ENCODE data around the gene CXXC5. TPM values are rescaled to one million over a fixed set of nuclear protein-coding genes. Genes with fewer than 3 reads are reported as not detected.

The CXXC5 gene
- total RNA-seq, 1 donor from 2014 or later: 37.3 TPM

DNA sequence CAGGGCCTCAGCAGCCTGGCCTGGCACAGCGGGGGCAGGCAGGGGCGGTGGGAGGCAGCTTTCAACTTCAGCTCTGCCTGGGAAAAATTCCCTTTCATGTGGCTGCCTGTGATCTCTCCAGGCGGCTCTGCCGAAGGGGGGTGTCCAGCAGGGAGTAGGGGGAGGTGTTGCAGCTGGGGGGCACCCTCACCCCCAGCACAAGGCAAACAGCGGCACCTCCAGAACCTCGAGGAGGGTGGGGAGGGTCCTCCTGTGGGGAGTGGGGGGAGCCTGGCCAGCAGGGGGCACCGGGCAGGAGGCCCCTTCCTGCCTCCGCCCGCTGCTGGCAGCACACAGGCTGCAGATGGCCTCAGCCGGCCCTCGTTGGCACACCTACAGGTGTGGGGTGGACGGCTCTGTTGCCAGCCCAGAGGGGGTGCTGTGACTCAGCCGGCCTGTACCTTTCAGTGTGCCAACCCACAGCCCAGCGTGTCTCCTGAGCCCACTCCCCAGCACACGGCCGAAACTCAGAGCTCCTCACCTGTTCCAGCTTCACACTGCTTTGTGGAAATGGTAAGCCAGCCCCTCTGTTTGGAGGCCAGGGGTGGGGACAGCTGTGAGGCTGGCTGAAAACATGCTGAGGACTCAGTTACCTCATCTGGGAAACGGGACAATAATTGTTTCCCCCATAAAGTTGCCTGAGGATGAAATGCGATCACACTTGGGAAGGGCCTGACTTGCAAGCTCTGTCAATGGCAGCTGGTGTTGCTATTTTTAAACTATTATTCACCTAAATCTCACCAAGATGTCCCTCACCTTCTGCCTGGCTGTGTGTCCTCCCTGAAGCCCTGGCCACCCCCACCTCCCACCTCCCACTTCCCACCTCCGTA is 37.0 kb downstream of the CXXC5 start:
- Mint-ChIP-seq H3K4me3 (ENCODE audit: unreplicated experiment) (no peak overlapping the region), H3K27ac (ENCODE audit: unreplicated experiment) (no peak overlapping the region), H3K36me3 (ENCODE audit: low read depth, unreplicated experiment) (peaks cover 10% of the 10 kb centered on the region), H3K4me1 (ENCODE audit: unreplicated experiment) (peaks cover 43% of the 10 kb centered on the region), H3K9me3 (ENCODE audit: unreplicated experiment) (no peaks in the 10 kb centered on the region), H3K27me3 (ENCODE audit: unreplicated experiment) (peaks cover 16% of the 10 kb centered on the region)
- DNase-seq (ENCODE audit: low spot score): no peak
- TF ChIP-seq, protein P1, sequence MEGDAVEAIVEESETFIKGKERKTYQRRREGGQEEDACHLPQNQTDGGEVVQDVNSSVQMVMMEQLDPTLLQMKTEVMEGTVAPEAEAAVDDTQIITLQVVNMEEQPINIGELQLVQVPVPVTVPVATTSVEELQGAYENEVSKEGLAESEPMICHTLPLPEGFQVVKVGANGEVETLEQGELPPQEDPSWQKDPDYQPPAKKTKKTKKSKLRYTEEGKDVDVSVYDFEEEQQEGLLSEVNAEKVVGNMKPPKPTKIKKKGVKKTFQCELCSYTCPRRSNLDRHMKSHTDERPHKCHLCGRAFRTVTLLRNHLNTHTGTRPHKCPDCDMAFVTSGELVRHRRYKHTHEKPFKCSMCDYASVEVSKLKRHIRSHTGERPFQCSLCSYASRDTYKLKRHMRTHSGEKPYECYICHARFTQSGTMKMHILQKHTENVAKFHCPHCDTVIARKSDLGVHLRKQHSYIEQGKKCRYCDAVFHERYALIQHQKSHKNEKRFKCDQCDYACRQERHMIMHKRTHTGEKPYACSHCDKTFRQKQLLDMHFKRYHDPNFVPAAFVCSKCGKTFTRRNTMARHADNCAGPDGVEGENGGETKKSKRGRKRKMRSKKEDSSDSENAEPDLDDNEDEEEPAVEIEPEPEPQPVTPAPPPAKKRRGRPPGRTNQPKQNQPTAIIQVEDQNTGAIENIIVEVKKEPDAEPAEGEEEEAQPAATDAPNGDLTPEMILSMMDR (IDR thresholded peaks at IDR 0.05; ENCODE audit: unreplicated experiment): peak; percentile 20

DNA sequence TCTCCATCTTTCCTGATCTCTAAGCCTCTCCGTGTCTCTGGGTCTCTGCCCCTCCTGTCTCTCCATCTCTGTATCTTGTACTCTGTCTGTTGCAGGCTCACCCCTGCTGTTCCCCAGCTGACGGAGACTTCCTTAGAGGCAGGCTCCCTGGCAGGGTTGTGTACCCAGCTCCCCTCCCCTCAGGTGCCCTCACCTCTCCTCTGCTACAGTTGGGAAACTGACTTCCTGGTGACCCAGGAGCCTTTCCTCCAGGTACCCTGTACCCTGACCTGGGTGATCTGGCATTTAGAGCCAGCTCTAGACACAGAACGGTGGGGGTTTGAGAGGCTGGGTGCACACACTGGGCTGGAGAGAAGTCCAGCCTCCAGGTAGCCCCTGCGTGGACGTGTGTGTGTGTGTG is 37.7 kb downstream of the CXXC5 start:
- no peaks in the 10 kb centered on the region for H3K9me3 Mint-ChIP-seq (ENCODE audit: unreplicated experiment)
- H3K27ac Mint-ChIP-seq (ENCODE audit: unreplicated experiment): peak overlapping the region; percentile 4
- H3K4me1 Mint-ChIP-seq (ENCODE audit: unreplicated experiment): peaks cover 43% of the 10 kb centered on the region
- DNase-seq (ENCODE audit: low spot score): no peak
- H3K4me3 Mint-ChIP-seq (ENCODE audit: unreplicated experiment): no peak overlapping the region
- peaks cover 9% of the 10 kb centered on the region for H3K36me3 Mint-ChIP-seq (ENCODE audit: low read depth, unreplicated experiment)
- H3K27me3 Mint-ChIP-seq (ENCODE audit: unreplicated experiment): peaks cover 16% of the 10 kb centered on the region
- TF ChIP-seq, protein P1 (IDR thresholded peaks at IDR 0.05; ENCODE audit: unreplicated experiment): no peak

DNA sequence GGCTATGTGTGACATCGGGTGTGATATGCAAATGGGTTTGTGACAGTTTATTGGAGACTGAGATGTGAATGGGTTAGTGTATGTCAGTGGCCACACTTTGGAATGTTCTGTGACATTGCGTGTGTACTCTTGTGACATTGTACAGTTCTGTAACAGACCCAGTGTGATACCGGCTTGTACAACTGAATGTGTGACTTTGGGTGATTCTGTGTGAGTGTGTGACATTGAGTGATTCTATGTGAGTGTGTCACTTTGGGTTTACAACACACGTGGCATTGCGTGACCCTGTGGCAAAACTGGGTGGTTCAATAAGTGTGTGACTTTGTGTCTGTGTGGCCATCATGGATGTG is 38.2 kb downstream of the CXXC5 start:
- peaks cover 9% of the 10 kb centered on the region for H3K36me3 Mint-ChIP-seq (ENCODE audit: low read depth, unreplicated experiment)
- no peak overlapping the region for H3K27ac Mint-ChIP-seq (ENCODE audit: unreplicated experiment)
- H3K4me3 Mint-ChIP-seq (ENCODE audit: unreplicated experiment): peak overlapping the region; percentile 14
- H3K9me3 Mint-ChIP-seq (ENCODE audit: unreplicated experiment): no peaks in the 10 kb centered on the region
- TF ChIP-seq, protein P1 (IDR thresholded peaks at IDR 0.05; ENCODE audit: unreplicated experiment): no peak
- no peak for DNase-seq (ENCODE audit: low spot score)
- peaks cover 18% of the 10 kb centered on the region for H3K27me3 Mint-ChIP-seq (ENCODE audit: unreplicated experiment)
- peaks cover 43% of the 10 kb centered on the region for H3K4me1 Mint-ChIP-seq (ENCODE audit: unreplicated experiment)

DNA sequence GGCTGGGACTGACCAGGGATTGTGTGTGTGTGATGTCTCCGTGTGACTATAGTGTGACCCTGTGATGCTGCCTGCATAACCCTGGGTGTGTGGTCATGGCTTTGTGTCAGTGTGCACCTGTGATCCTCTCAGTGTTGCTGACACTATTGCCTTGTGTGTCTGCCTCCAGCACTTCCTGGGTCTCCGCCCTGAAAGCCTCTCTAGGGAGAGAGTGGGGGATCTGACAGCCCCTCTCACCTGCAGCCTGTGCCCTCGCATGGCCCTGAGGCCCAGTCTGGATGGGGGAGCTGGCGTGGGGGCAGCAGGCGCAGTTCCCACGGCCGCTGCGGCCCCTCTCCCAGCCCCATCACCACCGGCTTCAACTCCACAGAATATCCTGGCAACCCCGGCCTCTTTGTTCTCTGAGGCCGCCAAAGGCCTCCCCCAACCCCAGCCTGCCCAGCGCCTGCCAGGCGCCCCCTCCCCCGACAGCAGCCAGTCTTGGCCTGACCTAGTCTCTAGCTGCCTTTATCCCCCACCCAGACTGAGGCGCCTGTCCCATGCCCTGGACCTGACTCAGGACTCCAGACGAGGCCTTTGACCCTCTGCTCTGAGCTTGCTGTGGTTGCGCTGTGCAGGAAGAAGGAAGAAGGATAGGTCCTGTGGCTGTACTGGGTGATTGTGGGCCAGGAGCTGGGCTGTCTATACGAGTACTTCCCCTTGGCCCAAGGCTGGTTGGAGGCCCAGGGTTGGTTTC is 38.7 kb downstream of the CXXC5 start:
- Mint-ChIP-seq H3K36me3 (ENCODE audit: low read depth, unreplicated experiment) (peaks cover 9% of the 10 kb centered on the region), H3K9me3 (ENCODE audit: unreplicated experiment) (no peaks in the 10 kb centered on the region), H3K4me1 (ENCODE audit: unreplicated experiment) (peaks cover 43% of the 10 kb centered on the region), H3K27ac (ENCODE audit: unreplicated experiment) (peak overlapping the region; percentile 84), H3K27me3 (ENCODE audit: unreplicated experiment) (peaks cover 19% of the 10 kb centered on the region), H3K4me3 (ENCODE audit: unreplicated experiment) (no peak overlapping the region)
- TF ChIP-seq, protein P1 (IDR thresholded peaks at IDR 0.05; ENCODE audit: unreplicated experiment): no peak
- peak; percentile 28 for DNase-seq (ENCODE audit: low spot score)

DNA sequence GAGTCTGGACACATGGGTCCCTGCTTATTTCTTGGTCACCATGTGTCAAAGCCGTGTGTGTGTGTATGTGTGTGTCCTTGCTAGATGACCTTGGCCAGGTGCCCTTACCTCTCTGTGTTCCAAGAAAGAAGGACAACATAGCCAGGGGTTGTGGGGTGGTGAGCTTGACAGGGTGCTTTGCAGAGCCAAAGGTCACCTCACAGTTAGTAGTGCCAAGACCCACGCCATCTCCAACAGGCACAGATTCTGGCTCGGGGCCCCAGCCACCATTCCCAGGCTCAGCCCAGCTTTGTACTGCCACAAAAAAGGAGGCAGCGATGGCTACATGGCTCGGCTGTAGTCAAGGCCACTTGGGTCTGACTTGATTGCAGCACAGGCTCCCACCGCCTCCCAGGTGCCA is 39.5 kb downstream of the CXXC5 start:
- Mint-ChIP-seq H3K9me3 (ENCODE audit: unreplicated experiment) (no peaks in the 10 kb centered on the region), H3K4me3 (ENCODE audit: unreplicated experiment) (no peak overlapping the region), H3K27me3 (ENCODE audit: unreplicated experiment) (peaks cover 19% of the 10 kb centered on the region), H3K4me1 (ENCODE audit: unreplicated experiment) (peaks cover 40% of the 10 kb centered on the region), H3K27ac (ENCODE audit: unreplicated experiment) (no peak overlapping the region), H3K36me3 (ENCODE audit: low read depth, unreplicated experiment) (peaks cover 9% of the 10 kb centered on the region)
- DNase-seq (ENCODE audit: low spot score): no peak
- TF ChIP-seq, protein P1 (IDR thresholded peaks at IDR 0.05; ENCODE audit: unreplicated experiment): no peak

Data from endothelial cell (in vitro differentiated cells).